Measurements from ENCODE around the gene ZIC4.

The ZIC4 gene

GRCh38 chr3:147408188-147409100 lies 2.1 kb upstream of the ZIC4 start:
- peak in 3 of 42 donors; percentile 44 to 64 (median 45) for DNase-seq
- intact Hi-C loops (cut with DNase I) = no loop called here

GRCh38 chr3:147407498-147408187 lies 1.3 kb upstream of the ZIC4 start:
- intact Hi-C loops (cut with DNase I) = no loop called here
- DNase-seq = peak in 1 of 42 donors; percentile 32

GRCh38 chr3:147407114-147407497 lies 763 bp upstream of the ZIC4 start:
- DNase-seq = peak in 5 of 42 donors; percentile 36 to 62 (median 51)
- intact Hi-C loops (cut with DNase I) = no loop called here

- peak in 1 of 42 donors; percentile 0 for DNase-seq
- intact Hi-C loops (cut with DNase I) = no loop called here
These were observed 914 bp downstream of the ZIC4 start for GRCh38 chr3:147405231-147406027.

- intact Hi-C loops (cut with DNase I) = no loop called here
- peak in 1 of 42 donors; percentile 39 for DNase-seq
These were observed 1.5 kb downstream of the ZIC4 start for GRCh38 chr3:147404800-147405230.

- peak in 1 of 42 donors; percentile 35 for DNase-seq
- intact Hi-C loops (cut with DNase I) = no loop called here
These were observed 2.1 kb downstream of the ZIC4 start for GRCh38 chr3:147404000-147404799.

- intact Hi-C loops (cut with DNase I) = no loop called here
- peak in 1 of 42 donors; percentile 30 for DNase-seq
These were observed 2.8 kb downstream of the ZIC4 start for GRCh38 chr3:147403511-147403910.

GRCh38 chr3:147402159-147402558 lies 4.2 kb downstream of the ZIC4 start:
- intact Hi-C loops (cut with DNase I) = no loop called here
- no peak for DNase-seq

GRCh38 chr3:147401421-147401820 lies 4.9 kb downstream of the ZIC4 start:
- intact Hi-C loops (cut with DNase I) = no loop called here
- DNase-seq = no peak

GRCh38 chr3:147400999-147401398 lies 5.3 kb downstream of the ZIC4 start:
- DNase-seq = no peak
- intact Hi-C loops (cut with DNase I) = no loop called here

- intact Hi-C loops (cut with DNase I) = no loop called here
- peak in 1 of 42 donors; percentile 32 for DNase-seq
These were observed 6.2 kb downstream of the ZIC4 start for GRCh38 chr3:147400111-147400510.

GRCh38 chr3:147398813-147399534 lies 7.4 kb downstream of the ZIC4 start:
- intact Hi-C loops (cut with DNase I) = no loop called here
- no peak for DNase-seq

- DNase-seq = no peak
- intact Hi-C loops (cut with DNase I) = no loop called here
These were observed 8.2 kb downstream of the ZIC4 start for GRCh38 chr3:147397875-147398812.

GRCh38 chr3:147397155-147397874 lies 9.0 kb downstream of the ZIC4 start:
- intact Hi-C loops (cut with DNase I) = no loop called here
- DNase-seq = peak in 2 of 42 donors; percentile 32 to 54

GRCh38 chr3:147396712-147397046 lies 9.7 kb downstream of the ZIC4 start:
- no peak for DNase-seq
- intact Hi-C loops (cut with DNase I) = no loop called here
